ENCODE results near the gene CBLN3.
"Not testable (repeated sequence)": the region's sequence is repeated elsewhere in the genome, so short reads cannot be mapped to it uniquely, and the experiment has no call there.

CBLN3 gene

GRCh38 chr14:24473211-24473610 is 43.7 kb upstream of the CBLN3 start:
- CTCF ChIA-PET = no interaction called here
- Histone ChIP-seq H3K27ac (ENCODE audit: extremely low read depth, low read depth, low read length) (no peak overlapping the region), H3K4me3 (ENCODE audit: low read depth, low read length) (no peak overlapping the region), H3K9me3 (ENCODE audit: control insufficient read depth, insufficient read depth, low read depth, low read length) (no peaks in the 10 kb centered on the region), H3K36me3 (ENCODE audit: control insufficient read depth in 2 of 2, insufficient read depth in 1 of 2, low read length in 2 of 2) (no peaks in the 10 kb centered on the region), H3K4me1 (ENCODE audit: control insufficient read depth, insufficient read depth, low read length) (no peaks in the 10 kb centered on the region)
- TF ChIP-seq ZNF16 (tag by site-specific recombination; IDR thresholded peaks at IDR 0.05; ENCODE audit: low read depth) (no peak), ZFP37 (tag by site-specific recombination; IDR thresholded peaks at IDR 0.05) (no peak)
- POLR2A ChIA-PET = no interaction called here

- H3K4me1 ChIP-seq (ENCODE audit: control insufficient read depth, insufficient read depth, low read length); CTCF ChIA-PET; H3K9me3 ChIP-seq (ENCODE audit: control insufficient read depth, insufficient read depth, low read depth, low read length); POLR2A ChIA-PET; H3K4me3 ChIP-seq (ENCODE audit: low read depth, low read length); H3K36me3 ChIP-seq (ENCODE audit: control insufficient read depth in 2 of 2, insufficient read depth in 1 of 2, low read length in 2 of 2); H3K27ac ChIP-seq (ENCODE audit: extremely low read depth, low read depth, low read length): not testable (repeated sequence)
- peak; percentile 52; the same call in 1 of the 2 replicates for TF ChIP-seq ZNF146 (tag by site-specific recombination; IDR thresholded peaks at IDR 0.05)
These were observed 41.0 kb upstream of the CBLN3 start for GRCh38 chr14:24470450-24470849.

- H3K4me3 ChIP-seq (ENCODE audit: low read depth, low read length) = no peak overlapping the region
- no peaks in the 10 kb centered on the region for H3K9me3 ChIP-seq (ENCODE audit: control insufficient read depth, insufficient read depth, low read depth, low read length)
- no peaks in the 10 kb centered on the region for H3K36me3 ChIP-seq (ENCODE audit: control insufficient read depth in 2 of 2, insufficient read depth in 1 of 2, low read length in 2 of 2)
- no peak overlapping the region for H3K27ac ChIP-seq (ENCODE audit: extremely low read depth, low read depth, low read length)
- H3K4me1 ChIP-seq (ENCODE audit: control insufficient read depth, insufficient read depth, low read length) = 0 out of 2 replicates have a peak, but pooled peaks cover 2% of the 10 kb centered on the region
- ChIA-PET CTCF (no interaction called here), POLR2A (no interaction called here)
- no peak for TF ChIP-seq ZNF560 (tag by site-specific recombination; IDR thresholded peaks at IDR 0.05; ENCODE audit: borderline replicate concordance)
- no peak for TF ChIP-seq ZBTB1 (tag by site-specific recombination; IDR thresholded peaks at IDR 0.05)
- no peak for TF ChIP-seq ZNF792 (tag by site-specific recombination; IDR thresholded peaks at IDR 0.05)
- TF ChIP-seq ZNF692 (tag by site-specific recombination; IDR thresholded peaks at IDR 0.05) = no peak
- TF ChIP-seq PRDM1 (tag by site-specific recombination; IDR thresholded peaks at IDR 0.05) = no peak
- no peak for TF ChIP-seq ZNF658 (tag by site-specific recombination; IDR thresholded peaks at IDR 0.05)
These were observed 36.3 kb upstream of the CBLN3 start for GRCh38 chr14:24465805-24466204.

GRCh38 chr14:24465368-24465767 is 35.9 kb upstream of the CBLN3 start:
- H3K36me3 ChIP-seq (ENCODE audit: control insufficient read depth in 2 of 2, insufficient read depth in 1 of 2, low read length in 2 of 2) = no peaks in the 10 kb centered on the region
- no peak overlapping the region for H3K4me3 ChIP-seq (ENCODE audit: low read depth, low read length)
- no peak overlapping the region for H3K27ac ChIP-seq (ENCODE audit: extremely low read depth, low read depth, low read length)
- POLR2A ChIA-PET = no interaction called here
- no peaks in the 10 kb centered on the region for H3K9me3 ChIP-seq (ENCODE audit: control insufficient read depth, insufficient read depth, low read depth, low read length)
- TF ChIP-seq ZNF19 (tag by site-specific recombination; IDR thresholded peaks at IDR 0.05; ENCODE audit: low read depth) (no peak), BCL11B (tag by site-specific recombination; IDR thresholded peaks at IDR 0.05; ENCODE audit: low read depth) (no peak), ZNF184 (tag by site-specific recombination; IDR thresholded peaks at IDR 0.05) (no peak), ZNF114 (tag by site-specific recombination; IDR thresholded peaks at IDR 0.05) (no peak), PRDM1 (tag by site-specific recombination; IDR thresholded peaks at IDR 0.05) (no peak), ELK4 (IDR thresholded peaks at IDR 0.05; ENCODE audit: borderline replicate concordance, low read depth, low read length) (no peak), ZNF239 (tag by site-specific recombination; IDR thresholded peaks at IDR 0.05) (no peak), ZNF426 (tag by site-specific recombination; IDR thresholded peaks at IDR 0.05) (no peak), ZSCAN18 (tag by site-specific recombination; IDR thresholded peaks at IDR 0.05) (no peak)
- 0 out of 2 replicates have a peak, but pooled peaks cover 2% of the 10 kb centered on the region for H3K4me1 ChIP-seq (ENCODE audit: control insufficient read depth, insufficient read depth, low read length)
- CTCF ChIA-PET = no interaction called here
